Measurements from ENCODE around the gene SCAND1.

DNA sequence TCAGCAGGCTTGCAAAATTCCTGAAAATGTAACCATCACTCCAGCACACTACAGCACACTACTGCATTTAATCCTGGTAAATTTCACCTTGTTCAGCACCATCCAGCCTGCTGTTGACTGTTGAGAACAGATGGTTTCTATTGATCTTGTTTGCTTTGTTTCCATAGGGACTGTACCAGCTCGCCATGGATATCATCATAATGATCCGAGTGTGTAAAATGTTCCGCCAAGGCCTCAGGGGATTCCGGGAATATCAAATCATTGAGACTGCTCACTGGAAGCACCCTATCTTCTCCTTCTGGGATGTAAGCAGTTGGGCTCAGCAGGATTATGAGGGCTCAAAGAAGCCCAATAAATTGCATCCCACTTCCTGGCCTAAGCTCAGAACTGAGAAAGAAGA is 18.2 kb upstream of the SCAND1 start:
- TF ChIP-seq, protein P1, sequence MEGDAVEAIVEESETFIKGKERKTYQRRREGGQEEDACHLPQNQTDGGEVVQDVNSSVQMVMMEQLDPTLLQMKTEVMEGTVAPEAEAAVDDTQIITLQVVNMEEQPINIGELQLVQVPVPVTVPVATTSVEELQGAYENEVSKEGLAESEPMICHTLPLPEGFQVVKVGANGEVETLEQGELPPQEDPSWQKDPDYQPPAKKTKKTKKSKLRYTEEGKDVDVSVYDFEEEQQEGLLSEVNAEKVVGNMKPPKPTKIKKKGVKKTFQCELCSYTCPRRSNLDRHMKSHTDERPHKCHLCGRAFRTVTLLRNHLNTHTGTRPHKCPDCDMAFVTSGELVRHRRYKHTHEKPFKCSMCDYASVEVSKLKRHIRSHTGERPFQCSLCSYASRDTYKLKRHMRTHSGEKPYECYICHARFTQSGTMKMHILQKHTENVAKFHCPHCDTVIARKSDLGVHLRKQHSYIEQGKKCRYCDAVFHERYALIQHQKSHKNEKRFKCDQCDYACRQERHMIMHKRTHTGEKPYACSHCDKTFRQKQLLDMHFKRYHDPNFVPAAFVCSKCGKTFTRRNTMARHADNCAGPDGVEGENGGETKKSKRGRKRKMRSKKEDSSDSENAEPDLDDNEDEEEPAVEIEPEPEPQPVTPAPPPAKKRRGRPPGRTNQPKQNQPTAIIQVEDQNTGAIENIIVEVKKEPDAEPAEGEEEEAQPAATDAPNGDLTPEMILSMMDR (IDR thresholded peaks at IDR 0.05 in 4 of 5, conservative IDR thresholded peaks at IDR 0.05 in 1 of 5) = no peak
- TF ChIP-seq POLR2A (IDR thresholded peaks at IDR 0.05) = no peak
